HCT116 (cell line): ENCODE data around the gene TPRG1L. TPM values are rescaled to one million over a fixed set of nuclear protein-coding genes. Genes with fewer than 3 reads are reported as not detected.

Experiments
- ATAC-seq: fragments of 200-7000 bp; cut with Tn5 transposase; 2 replicates; pipeline ENCODE4 v1.9.1; 2020; ENCODE audit warnings: mild to moderate bottlenecking, moderate library complexity
- BruUV-seq: library from RNA; stranded (reverse); fragments of 400-500 nt; replicated peaks from 2 replicates; lab custom pipeline; 2021; lab: Mats Ljungman, UMichigan
- CTCF ChIA-PET: fragments of 300-600 bp; sonication (Branson Sonifier 250); formaldehyde crosslinking; loops from one replicate; lab custom pipeline; 2021; ENCODE audit warnings: antibody characterized with exemption; lab: Charles Lee
- POLR2A ChIA-PET: fragments of 300-600, 350-600 bp; sonication (Branson Sonifier 250); formaldehyde crosslinking; loops from one replicate; lab custom pipeline; 2021; ENCODE audit warnings: antibody characterized with exemption; lab: Charles Lee
- RAD21 ChIA-PET, 2 experiments: fragments of 300-600 bp; sonication (Branson Sonifier 250); formaldehyde crosslinking; loops; one replicate each; lab custom pipeline; 2023; ENCODE audit warnings: low total read pairs in 2 of 2; ENCODE audit not compliant: uncharacterized antibody in 2 of 2, unreplicated experiment in 2 of 2, low non-redundant PET in 1 of 2; lab: Charles Lee
- DNase-seq: peaks from one replicate; pipeline ENCODE4 v3.0.0-alpha.2; 2010; ENCODE audit warnings: low read depth, low spot score
- H2AFZ ChIP-seq: fragments of 200-600 bp; shearing (Covaris generic), sonication (generic); 2 replicates; pipeline ENCODE4 v1.6.1; 2017; ENCODE audit warnings: low read depth, mixed run types, mixed read lengths, antibody characterized with exemption, low read length; ENCODE audit not compliant: poor library complexity, severe bottlenecking
- H3K27ac ChIP-seq: 2 replicates; pipeline ENCODE4 v1.5.1; 2012; ENCODE audit warnings: low read depth, low read length
- H3K27me3 ChIP-seq: fragments of 200-600 bp; sonication (generic); 2 replicates; pipeline ENCODE4 v1.6.1; 2016; ENCODE audit warnings: mixed run types, low read length, mixed read lengths; ENCODE audit not compliant: insufficient read depth
- H3K36me3 ChIP-seq, 2 experiments: fragments of 200-500 bp in 1 of 2; fragments of 200-600 bp in 1 of 2; sonication (Bioruptor generic) in 1 of 2; sonication (generic) in 1 of 2; 2 replicates each; pipeline versions ENCODE4 v1.5.1 to v1.6.1; 2014 to 2016; ENCODE audit warnings: low read length in 2 of 2, inconsistent platforms in 1 of 2, mixed read lengths in 1 of 2, mixed run types in 1 of 2; ENCODE audit not compliant: insufficient read depth in 2 of 2, control insufficient read depth in 1 of 2
- H3K4me1 ChIP-seq, 2 experiments: fragments of 200-600 bp in 1 of 2; sonication (generic) in 1 of 2; 2 replicates each; pipeline versions ENCODE4 v1.5.1 to v1.6.1; 2012 to 2017; ENCODE audit warnings: low read length in 2 of 2, inconsistent platforms in 1 of 2, mild to moderate bottlenecking in 1 of 2, mixed read lengths in 1 of 2, mixed run types in 1 of 2, moderate library complexity in 1 of 2; ENCODE audit not compliant: insufficient read depth in 2 of 2, control insufficient read depth in 1 of 2
- H3K4me2 ChIP-seq: fragments of 200-600 bp; sonication (generic); 2 replicates; pipeline ENCODE4 v1.6.1; 2017; ENCODE audit warnings: mixed run types, low read length, mixed read lengths
- H3K4me3 ChIP-seq, 2 experiments: fragments of 200-600 bp in 1 of 2; sonication (generic) in 1 of 2; replicated peaks in 1 of 2; 2 replicates each; pipeline ENCODE4 v1.5.1; 2011 to 2016; ENCODE audit warnings: low read length in 2 of 2, control low read depth in 1 of 2, low read depth in 1 of 2, mild to moderate bottlenecking in 1 of 2, mixed read lengths in 1 of 2, mixed run types in 1 of 2
- H3K79me2 ChIP-seq: fragments of 200-600 bp; sonication (generic); 2 replicates; pipeline ENCODE4 v1.6.1; 2017; ENCODE audit warnings: mild to moderate bottlenecking, mixed run types, low read length, moderate library complexity, mixed read lengths; ENCODE audit not compliant: insufficient read depth
- H3K9ac ChIP-seq: fragments of 200-600 bp; sonication (generic); 2 replicates; pipeline ENCODE4 v1.6.1; 2016; ENCODE audit warnings: low read length, mixed read lengths
- H3K9me2 ChIP-seq: fragments of 200-600 bp; sonication (generic), shearing (Covaris generic); 2 replicates; pipeline ENCODE4 v1.6.1; 2017; ENCODE audit warnings: mixed run types, mild to moderate bottlenecking, moderate library complexity; ENCODE audit not compliant: insufficient read depth
- H3K9me3 ChIP-seq, 2 experiments: fragments of 200-500 bp in 1 of 2; fragments of 200-600 bp in 1 of 2; sonication (Bioruptor generic) in 1 of 2; sonication (generic) in 1 of 2; 2 replicates each; pipeline ENCODE4 v1.6.1; 2014 to 2017; ENCODE audit warnings: low read length in 2 of 2, mixed read lengths in 2 of 2, inconsistent platforms in 1 of 2, low read depth in 1 of 2, mild to moderate bottlenecking in 1 of 2, mixed run types in 1 of 2, moderate library complexity in 1 of 2; ENCODE audit not compliant: control insufficient read depth in 1 of 2, insufficient read depth in 1 of 2
- H4K20me1 ChIP-seq: fragments of 200-600 bp; sonication (generic), shearing (Covaris generic); 2 replicates; pipeline ENCODE4 v1.6.1; 2017; ENCODE audit warnings: mixed run types, mild to moderate bottlenecking, moderate library complexity; ENCODE audit not compliant: insufficient read depth
- CBX3 ChIP-seq: IDR thresholded peaks from 2 replicates; pipeline ENCODE4 v1.6.1; 2012; ENCODE audit warnings: low read depth
- EZH2phosphoT487 ChIP-seq: fragments of 200-600 bp; IDR thresholded peaks from 2 replicates; pipeline ENCODE4 v1.6.1; 2018; ENCODE audit warnings: antibody characterized with exemption, borderline replicate concordance
- FOSL1 ChIP-seq: IDR thresholded peaks from 2 replicates; pipeline ENCODE4 v1.6.1; 2012; ENCODE audit warnings: low read depth
- JUND ChIP-seq: IDR thresholded peaks from 2 replicates; pipeline ENCODE4 v1.6.1; 2012
- POLR2A ChIP-seq: IDR thresholded peaks from 2 replicates; pipeline ENCODE4 v1.7.0; 2011; ENCODE audit warnings: borderline replicate concordance; ENCODE audit not compliant: insufficient read depth, insufficient read length; ENCODE audit errors: extremely low read depth
- POLR2AphosphoS5 ChIP-seq: IDR thresholded peaks from 2 replicates; pipeline ENCODE4 v1.6.1; 2011; ENCODE audit warnings: mild to moderate bottlenecking, low read depth, low read length, moderate library complexity
- RAD21 ChIP-seq: IDR thresholded peaks from 2 replicates; pipeline ENCODE4 v1.6.1; 2012; ENCODE audit warnings: low read depth, mild to moderate bottlenecking
- SP1 ChIP-seq: IDR thresholded peaks from 2 replicates; pipeline ENCODE4 v1.6.1; 2012; ENCODE audit warnings: low read depth
- SRF ChIP-seq: IDR thresholded peaks from 2 replicates; pipeline ENCODE4 v1.6.1; 2012; ENCODE audit warnings: low read depth
- TCF7L2 ChIP-seq: IDR thresholded peaks from 2 replicates; pipeline ENCODE4 v1.7.0; 2011; ENCODE audit warnings: borderline replicate concordance, inconsistent platforms; ENCODE audit not compliant: insufficient read depth, insufficient read length; ENCODE audit errors: extremely low read depth
- ZFX ChIP-seq: fragments of 450-650 bp; IDR thresholded peaks from 2 replicates; pipeline ENCODE4 v1.6.1; 2017
- ZNF274 ChIP-seq: fragments of 200-500 bp; sonication (Bioruptor generic); IDR thresholded peaks from 2 replicates; pipeline ENCODE4 v1.6.1; 2014; ENCODE audit warnings: mild to moderate bottlenecking, low read depth, low read length, inconsistent platforms
- intact Hi-C: fragments of 100-400 bp; cut with micrococcal nuclease; formaldehyde crosslinking; loops from 2 replicates; pipeline ENCODE4 v1.10.0; 2022
- total RNA-seq: library from RNA; stranded (reverse); gene quantifications from one replicate; pipeline ENCODE4 v1.2.1, GENCODE V29; 2021; ENCODE audit not compliant: unreplicated experiment
- TF ChIP-seq, protein P1 (sequence below): IDR thresholded peaks from 2 replicates; pipeline ENCODE4 v1.6.1; 2012
- TF ChIP-seq, protein P2 (sequence below): IDR thresholded peaks from 2 replicates; pipeline ENCODE4 v1.6.1; 2011; ENCODE audit warnings: mild to moderate bottlenecking, low read length, moderate library complexity; ENCODE audit not compliant: insufficient replicate concordance; ENCODE audit errors: extremely low read depth

TPRG1L gene
- total RNA-seq, 1 experiment from 2014 or later: 25.6 TPM

DNA sequence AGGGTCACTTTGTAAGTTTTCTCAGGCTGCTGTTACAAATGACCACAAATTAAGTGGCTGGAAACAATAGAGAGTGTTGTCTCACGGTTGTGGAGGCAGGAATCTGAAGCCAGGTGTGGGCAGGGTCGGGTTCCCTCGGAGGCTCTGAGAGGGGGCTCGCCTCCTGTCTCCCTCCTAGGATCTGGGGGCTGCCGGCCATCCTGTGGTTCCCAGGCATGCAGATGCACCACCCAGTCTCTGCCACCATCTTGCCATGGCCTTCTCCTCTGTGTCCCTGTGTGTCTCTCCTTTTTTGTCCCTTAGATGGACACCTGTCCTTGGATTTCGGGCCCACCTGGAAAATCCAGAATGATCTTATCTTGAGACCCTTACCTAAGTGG, 32.3 kb downstream of the TPRG1L start:
- Histone ChIP-seq H3K4me3 (no peak overlapping the region), H3K27ac (no peak overlapping the region), H3K4me2 (no peak overlapping the region), H3K79me2 (peaks cover 82% of the 10 kb centered on the region), H3K9me3 (no peaks in the 10 kb centered on the region), H3K36me3 (no peaks in the 10 kb centered on the region), H3K27me3 (no peaks in the 10 kb centered on the region), H4K20me1 (peaks cover 5% of the 10 kb centered on the region; the same call in 1 of the 2 replicates), H3K9ac (no peak overlapping the region), H2AFZ (no peak overlapping the region), H3K9me2 (no peaks in the 10 kb centered on the region), H3K4me1 (peaks cover 9 to 10% of the 10 kb centered on the region in 2 experiments; a peak in 3 of 4 replicates)
- intact Hi-C loops: no loop called here
- no peak for ATAC-seq
- ChIA-PET CTCF (no interaction called here), RAD21 (no interaction called here), POLR2A (no interaction called here)
- TF ChIP-seq EZH2phosphoT487 (no peak), POLR2AphosphoS5 (no peak), SRF (no peak), RAD21 (no peak), CBX3 (no peak), POLR2A (no peak), JUND (no peak), FOSL1 (no peak), ZFX (no peak), TCF7L2 (no peak), ZNF274 (no peak), SP1 (no peak)
- TF ChIP-seq, protein P1, sequence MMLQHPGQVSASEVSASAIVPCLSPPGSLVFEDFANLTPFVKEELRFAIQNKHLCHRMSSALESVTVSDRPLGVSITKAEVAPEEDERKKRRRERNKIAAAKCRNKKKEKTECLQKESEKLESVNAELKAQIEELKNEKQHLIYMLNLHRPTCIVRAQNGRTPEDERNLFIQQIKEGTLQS: no peak
- TF ChIP-seq, protein P2, sequence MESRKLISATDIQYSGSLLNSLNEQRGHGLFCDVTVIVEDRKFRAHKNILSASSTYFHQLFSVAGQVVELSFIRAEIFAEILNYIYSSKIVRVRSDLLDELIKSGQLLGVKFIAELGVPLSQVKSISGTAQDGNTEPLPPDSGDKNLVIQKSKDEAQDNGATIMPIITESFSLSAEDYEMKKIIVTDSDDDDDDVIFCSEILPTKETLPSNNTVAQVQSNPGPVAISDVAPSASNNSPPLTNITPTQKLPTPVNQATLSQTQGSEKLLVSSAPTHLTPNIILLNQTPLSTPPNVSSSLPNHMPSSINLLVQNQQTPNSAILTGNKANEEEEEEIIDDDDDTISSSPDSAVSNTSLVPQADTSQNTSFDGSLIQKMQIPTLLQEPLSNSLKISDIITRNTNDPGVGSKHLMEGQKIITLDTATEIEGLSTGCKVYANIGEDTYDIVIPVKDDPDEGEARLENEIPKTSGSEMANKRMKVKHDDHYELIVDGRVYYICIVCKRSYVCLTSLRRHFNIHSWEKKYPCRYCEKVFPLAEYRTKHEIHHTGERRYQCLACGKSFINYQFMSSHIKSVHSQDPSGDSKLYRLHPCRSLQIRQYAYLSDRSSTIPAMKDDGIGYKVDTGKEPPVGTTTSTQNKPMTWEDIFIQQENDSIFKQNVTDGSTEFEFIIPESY: no peak
- BruUV-seq: no TSS peak
- no peak for DNase-seq
